Measurements from ENCODE around the gene SLC10A4.
A peak's percentile ranks its signal among the peaks of the same experiment; 100 is the strongest.
"Not testable (repeated sequence)": the region's sequence is repeated elsewhere in the genome, so short reads cannot be mapped to it uniquely, and the experiment has no call there.

SLC10A4 gene, protein sequence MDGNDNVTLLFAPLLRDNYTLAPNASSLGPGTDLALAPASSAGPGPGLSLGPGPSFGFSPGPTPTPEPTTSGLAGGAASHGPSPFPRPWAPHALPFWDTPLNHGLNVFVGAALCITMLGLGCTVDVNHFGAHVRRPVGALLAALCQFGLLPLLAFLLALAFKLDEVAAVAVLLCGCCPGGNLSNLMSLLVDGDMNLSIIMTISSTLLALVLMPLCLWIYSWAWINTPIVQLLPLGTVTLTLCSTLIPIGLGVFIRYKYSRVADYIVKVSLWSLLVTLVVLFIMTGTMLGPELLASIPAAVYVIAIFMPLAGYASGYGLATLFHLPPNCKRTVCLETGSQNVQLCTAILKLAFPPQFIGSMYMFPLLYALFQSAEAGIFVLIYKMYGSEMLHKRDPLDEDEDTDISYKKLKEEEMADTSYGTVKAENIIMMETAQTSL

DNA sequence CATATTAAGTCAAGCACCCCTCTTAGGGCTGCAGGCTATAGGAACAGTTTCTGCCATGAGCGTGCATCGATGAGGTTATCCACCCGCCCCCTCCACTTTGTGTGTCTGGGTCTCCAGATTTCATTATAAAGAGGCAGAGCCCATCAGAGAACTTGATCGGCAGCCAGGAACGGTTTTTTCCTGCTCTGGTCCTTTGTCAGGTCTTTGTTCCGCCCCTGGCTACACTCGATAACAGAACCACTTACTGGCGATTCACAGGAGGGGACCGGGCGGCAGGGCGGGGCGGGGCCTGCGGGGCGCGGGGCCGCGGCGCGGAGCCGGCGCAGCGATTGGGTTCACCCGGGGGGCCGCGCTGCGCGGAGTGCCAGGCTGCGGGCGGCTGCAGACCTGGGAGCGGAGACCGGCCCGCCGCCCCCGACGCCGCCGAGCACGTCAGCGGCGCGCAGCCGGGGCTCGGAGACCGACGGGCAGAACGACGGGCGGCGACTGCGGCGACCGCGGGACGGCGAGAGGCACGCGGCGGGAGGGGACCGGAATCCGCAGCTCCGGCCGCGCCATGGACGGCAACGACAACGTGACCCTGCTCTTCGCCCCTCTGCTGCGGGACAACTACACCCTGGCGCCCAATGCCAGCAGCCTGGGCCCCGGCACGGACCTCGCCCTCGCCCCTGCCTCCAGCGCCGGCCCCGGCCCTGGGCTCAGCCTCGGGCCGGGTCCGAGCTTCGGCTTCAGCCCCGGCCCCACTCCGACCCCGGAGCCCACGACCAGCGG is at the start of gene SLC10A4:
Gene SLC10A4, plus strand, starts transcription at position 338 of the 771 bp plus-strand sequence. Its CDS starts 219 bp downstream, at position 557.
- no peak for FAIRE-seq

DNA sequence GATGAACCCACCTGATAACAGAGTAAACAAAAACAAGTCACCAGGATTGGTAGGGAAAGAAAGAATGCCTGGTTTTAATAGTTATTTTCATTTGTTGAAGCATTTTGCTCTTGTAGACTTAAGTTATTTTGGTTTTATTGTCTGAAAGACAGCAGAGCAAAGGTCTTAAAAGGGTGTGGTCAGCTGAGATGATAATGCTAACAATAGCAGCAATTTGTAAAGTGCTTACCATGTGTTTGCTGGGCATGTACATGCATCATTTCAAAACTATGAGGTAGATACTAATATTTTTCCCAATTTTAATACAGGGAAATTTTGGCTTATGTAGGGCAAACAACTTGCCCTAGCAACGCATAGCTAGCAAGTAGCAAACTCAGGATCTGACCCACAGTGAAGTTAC is 46.8 kb upstream of the SLC10A4 start:
- FAIRE-seq, result no peak

DNA sequence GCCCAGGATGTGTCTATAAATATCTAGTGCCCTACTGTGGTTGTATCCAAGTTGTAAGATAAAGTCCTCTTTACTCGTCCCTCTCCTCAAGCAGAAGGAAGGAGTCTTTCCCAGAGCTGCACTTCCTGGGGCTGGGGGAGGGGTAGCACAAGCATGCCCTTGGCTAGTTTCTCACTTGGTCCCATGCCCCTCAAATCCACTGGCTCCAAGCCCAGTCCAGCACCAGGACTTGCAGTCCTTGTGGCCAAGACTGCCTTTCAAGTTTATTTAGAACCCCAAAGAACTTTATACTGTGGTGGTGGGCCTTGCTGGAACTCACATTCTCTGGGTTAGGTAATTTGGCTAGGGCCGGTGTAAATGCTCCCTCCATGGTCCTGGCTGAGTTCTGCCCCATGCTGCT is 43.2 kb upstream of the SLC10A4 start:
- no peak for FAIRE-seq

GRCh38 chr4:48440914-48441313 is 42.2 kb upstream of the SLC10A4 start:
- FAIRE-seq, result not testable (repeated sequence)

GRCh38 chr4:48445704-48446103 is 37.4 kb upstream of the SLC10A4 start:
- peak; percentile 90 for FAIRE-seq

DNA sequence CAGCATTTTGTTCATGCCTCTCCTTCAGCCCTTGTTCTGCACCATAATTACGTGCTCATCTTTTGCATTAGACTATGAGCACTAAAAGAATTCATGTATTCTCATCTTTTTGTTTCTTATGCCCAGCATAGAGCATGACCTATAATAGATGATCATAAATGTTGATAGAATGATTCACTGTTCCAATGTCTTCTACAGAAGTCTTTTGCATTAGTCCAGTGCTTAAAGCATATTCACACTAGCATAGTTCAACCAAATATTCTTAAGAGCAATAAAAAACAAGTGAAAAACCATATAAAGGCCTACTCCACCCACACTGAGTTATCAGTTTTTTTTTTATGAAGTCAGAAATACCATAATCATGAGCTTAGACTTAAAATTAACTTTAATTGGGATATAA is 36.5 kb upstream of the SLC10A4 start:
- no peak for FAIRE-seq

DNA sequence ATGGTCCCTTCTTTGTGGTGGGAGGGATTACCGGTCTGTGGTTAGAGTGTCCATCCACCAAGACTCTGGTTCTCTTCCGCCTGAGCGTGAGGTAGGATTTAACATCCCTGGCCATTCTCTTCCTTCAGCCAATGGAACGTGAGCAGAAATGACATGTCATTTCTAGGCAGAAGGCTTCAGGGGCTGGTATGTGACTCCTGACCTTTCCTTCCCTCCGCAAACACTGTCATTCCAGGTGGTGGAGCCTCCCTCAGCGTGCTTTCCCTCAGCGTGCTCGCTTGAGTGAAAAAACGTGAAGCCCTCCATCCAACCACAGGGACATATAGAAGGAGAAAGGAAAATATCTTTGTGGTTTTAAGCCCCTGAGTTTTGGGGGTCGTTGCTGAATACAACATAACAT is 34.0 kb upstream of the SLC10A4 start:
- no peak for FAIRE-seq

DNA sequence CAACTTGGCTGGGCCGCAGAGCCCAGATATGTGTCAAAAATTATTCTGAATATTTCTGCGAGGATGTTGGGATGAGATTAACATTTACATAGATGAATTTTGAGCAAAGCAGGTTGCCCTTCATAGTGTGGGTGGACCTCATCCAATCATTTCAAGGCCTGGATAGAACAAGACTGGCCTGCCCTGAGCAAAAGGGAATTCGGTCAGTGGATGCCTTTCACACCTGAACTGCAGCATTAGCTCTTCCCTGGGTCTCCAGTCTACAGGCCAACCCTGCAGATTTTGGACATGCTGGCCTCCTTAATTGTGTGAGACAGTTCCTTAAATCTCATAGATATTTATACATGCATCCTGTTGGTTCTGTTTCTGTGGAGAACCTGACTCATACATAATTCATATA is 32.4 kb upstream of the SLC10A4 start:
- FAIRE-seq, result no peak

DNA sequence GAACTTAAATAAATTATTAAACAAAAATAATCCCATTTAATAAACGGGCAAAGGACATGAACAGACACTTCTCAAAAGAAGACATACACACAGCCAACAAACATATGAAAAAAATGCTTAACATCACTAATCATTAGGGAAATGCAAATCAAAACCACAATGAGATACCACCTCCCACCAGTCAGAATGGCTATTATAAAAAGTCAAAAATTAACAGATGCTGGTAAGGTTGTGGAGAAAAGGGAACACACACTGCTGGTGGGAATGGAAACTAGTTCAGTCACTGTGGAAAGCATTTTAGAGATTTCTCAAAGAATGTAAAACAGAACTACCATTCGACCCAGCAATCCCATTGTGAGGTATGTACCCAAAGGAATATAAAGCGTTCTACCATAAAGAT is 31.5 kb upstream of the SLC10A4 start:
- not testable (repeated sequence) for FAIRE-seq

DNA sequence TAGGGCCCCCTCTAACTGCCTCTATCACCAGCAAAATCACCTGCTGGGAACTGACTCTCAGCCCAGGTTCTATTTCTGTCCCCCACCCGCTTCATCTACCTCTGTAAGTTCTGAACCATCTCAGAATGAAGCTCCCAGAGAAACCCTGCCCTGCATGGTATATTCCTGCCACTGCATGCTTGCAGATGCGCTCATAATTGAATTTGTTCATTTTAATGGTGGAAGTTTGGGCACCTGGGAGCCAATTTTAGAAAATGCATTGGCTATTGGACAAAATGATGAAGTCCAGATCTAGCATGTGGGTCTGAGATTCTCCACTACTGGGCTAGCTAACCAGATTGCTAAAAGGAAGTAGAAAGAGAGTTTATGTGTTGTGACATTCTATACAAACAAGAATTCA is 28.6 kb upstream of the SLC10A4 start:
- no peak for FAIRE-seq

DNA sequence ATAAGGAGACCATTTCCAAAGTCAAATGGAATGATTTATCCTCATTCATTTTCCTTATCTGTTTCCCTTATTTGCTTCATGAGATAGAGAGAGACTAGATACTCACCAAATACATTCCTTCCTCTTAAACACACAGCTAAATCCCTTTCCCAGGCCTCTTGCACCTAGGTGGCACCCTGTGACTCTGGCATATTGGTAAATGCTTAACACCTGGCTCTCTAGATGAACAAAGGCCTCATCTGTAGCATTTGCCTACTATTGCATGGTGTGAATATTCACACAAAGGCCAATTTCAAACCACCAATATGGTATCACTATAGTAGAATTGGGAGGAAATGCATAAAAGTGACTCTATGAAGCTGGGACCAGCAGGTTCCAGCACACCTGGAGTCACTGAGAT is 22.1 kb upstream of the SLC10A4 start:
- FAIRE-seq, result no peak

DNA sequence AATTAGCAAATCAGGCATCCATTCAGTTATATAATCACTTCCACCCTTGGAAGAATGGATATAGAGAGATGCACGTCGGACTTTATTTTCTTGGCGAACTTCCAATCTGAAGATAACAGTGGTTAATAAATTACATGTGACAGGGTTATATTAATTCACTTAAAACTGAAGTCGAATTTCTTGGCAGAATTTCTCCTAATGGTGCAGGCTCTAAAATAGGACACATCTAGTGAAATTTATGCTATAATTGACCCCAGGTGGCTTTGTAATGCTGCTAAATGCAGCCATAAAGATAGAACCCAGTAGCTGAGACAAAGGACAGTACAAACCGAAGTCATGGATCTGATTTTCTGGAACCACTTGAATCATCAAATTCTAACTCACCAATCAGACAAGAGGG is 20.8 kb upstream of the SLC10A4 start:
- no peak for FAIRE-seq

DNA sequence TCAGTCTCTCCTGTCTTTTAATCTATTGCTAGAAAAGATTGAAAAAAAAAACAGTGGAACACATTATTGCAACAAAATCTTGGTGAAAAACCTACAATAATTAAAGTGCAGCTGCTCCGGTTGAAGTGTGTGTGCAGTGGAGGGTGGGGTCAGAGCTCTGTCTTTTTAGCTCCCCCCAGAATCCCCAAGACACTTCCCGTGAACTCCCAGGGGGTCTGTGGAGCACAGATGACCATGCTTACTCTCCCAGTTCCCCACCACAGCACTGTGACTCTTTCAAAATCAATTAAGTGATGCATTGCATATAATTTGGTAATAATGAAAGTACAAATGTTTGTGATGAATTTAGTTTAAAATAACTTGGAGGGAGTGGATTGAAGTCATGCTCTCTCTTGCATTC is 15.7 kb upstream of the SLC10A4 start:
- no peak for FAIRE-seq

DNA sequence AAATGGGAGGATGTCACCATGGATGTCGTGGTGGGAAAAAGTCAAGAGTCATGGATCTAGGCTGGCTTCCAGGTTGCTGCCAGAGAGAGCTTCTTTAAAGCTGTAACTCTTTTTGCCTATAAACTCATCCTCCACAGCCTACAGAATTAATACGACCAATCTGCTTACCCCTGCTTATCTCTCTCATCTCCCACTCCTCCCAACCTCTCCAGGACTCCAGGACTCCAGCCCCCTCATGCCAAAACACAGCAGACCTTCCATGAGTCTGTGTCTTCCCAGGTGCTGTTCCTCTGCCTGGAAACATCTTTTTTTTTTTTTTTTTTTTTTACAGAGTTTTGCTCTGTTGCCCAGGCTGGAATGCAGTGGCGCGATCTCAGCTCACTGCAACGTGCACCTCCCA is 15.3 kb upstream of the SLC10A4 start:
- no peak for FAIRE-seq

DNA sequence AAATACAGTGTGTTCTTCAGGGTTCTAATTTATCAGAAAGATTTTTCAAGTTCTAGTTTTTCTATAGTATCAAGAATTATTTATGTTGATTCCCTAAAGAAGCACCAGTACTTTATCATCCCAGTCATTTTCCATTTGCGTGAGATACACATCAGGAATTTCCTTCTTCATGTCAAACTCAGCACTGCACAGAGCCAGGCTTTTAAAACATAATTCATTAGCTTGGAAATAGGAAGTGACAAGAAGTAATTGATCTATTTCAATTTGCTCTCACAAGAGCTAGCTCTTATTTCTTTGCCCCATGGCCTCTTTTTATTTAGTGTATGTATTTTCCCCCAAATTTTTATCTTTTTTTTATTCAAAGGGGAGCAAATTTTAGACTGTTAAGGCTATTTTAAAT is 13.0 kb upstream of the SLC10A4 start:
- FAIRE-seq, result no peak

- no peak for FAIRE-seq
Measured at GRCh38 chr4:48470570-48470969, 12.6 kb upstream of the SLC10A4 start.

DNA sequence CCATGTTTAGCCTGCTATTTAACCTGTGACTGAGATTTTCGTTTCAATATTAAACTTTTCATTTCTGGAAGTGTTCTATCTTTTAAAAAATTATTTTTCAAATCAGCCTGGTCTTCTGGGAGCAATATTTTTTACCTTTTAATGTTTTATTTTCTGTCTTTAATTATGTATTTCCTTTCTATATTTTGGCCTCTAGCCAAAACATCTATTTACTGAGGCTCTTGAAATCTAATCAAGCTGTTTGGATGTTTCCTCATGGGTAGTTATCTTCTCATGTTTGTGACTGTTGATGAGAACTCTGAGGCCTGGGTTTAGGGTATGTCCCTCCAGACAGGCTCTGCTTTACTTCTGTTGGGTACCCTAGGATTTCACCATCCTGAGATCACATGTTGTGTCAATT is 10.3 kb upstream of the SLC10A4 start:
- no peak for FAIRE-seq

GRCh38 chr4:48475770-48476169 is 7.4 kb upstream of the SLC10A4 start:
- no peak for FAIRE-seq

DNA sequence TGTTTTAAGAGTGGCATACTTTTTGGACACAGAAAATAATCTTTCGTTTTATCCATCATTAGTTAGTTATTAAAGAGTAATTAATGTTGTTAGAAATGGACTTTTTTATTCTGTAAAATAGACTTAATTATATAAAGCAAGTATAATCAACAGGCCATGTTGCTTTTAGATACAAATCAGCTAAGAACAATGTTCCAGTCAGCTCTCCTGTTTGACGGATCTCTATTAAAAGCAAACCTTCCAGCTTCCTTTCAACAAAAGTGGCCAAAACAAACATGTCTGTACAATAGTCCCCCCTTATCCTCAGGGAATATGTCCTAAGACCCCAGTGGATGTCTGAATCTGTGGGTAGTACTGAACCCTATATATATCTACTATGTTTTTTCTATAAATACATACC is 4.9 kb upstream of the SLC10A4 start:
- FAIRE-seq, result no peak

DNA sequence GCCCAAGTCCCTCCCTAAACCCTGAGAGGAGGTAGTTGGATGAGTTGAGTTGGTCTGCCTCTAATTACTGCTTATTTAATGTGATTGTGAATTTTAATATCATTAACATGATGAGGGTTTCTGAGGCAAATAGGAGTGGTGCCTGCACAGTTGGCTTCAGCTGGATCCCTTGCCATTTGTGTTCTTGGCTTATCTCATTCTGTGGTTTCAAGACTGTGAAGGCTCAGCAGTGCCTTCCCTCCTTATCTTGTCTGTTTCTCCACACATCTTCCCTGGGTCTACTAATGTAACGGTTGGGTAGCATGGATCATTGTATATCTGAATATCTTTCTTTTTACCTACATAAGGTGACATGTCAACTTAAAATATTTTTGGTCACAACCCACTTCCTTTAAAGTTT is 1.6 kb upstream of the SLC10A4 start:
- FAIRE-seq, result no peak

- no peak for FAIRE-seq
Measured at GRCh38 chr4:48483777-48484493, 792 bp downstream of the SLC10A4 start.

- FAIRE-seq, result no peak
Measured at GRCh38 chr4:48484494-48485168, 1.5 kb downstream of the SLC10A4 start.

- FAIRE-seq, result no peak
Measured at GRCh38 chr4:48489683-48490011, 6.5 kb downstream of the SLC10A4 start.
